Aorta (tissue), 5 donors: ENCODE measurements around the gene DLG1. TPM values are rescaled to one million over a fixed set of nuclear protein-coding genes. Genes with fewer than 3 reads are reported as not detected.
"Not testable (repeated sequence)": the region's sequence is repeated elsewhere in the genome, so short reads cannot be mapped to it uniquely, and the experiment has no call there.

Experiments used
- ATAC-seq: fragments of 200-7000 bp; cut with Tn5 transposase; one replicate; pipeline ENCODE4 v1.9.1; 2022; ENCODE audit warnings: moderate library complexity; ENCODE audit not compliant: low FRiP score
- DNase-seq, 2 donors: peaks; one replicate each; pipeline ENCODE4 v3.0.0-alpha.2; 2020
- H3K27ac ChIP-seq, 2 donors: one replicate each; pipeline ENCODE4 v1.5.1; 2013; ENCODE audit warnings: low read length in 2 of 2, mild to moderate bottlenecking in 2 of 2, moderate library complexity in 2 of 2, control low read depth in 1 of 2, inconsistent platforms in 1 of 2, low read depth in 1 of 2
- H3K27me3 ChIP-seq, 2 donors: one replicate each; pipeline ENCODE4 v1.6.1; 2013; ENCODE audit warnings: control low read depth in 1 of 2, low read length in 1 of 2, mild to moderate bottlenecking in 1 of 2, moderate library complexity in 1 of 2; ENCODE audit not compliant: insufficient read depth in 2 of 2, control insufficient read depth in 1 of 2
- H3K36me3 ChIP-seq, 2 donors: one replicate each; pipeline ENCODE4 v1.6.1; 2013; ENCODE audit warnings: control low read depth in 1 of 2, low read length in 1 of 2, mild to moderate bottlenecking in 1 of 2; ENCODE audit not compliant: insufficient read depth in 2 of 2, control insufficient read depth in 1 of 2
- H3K4me1 ChIP-seq, 2 donors: one replicate each; pipeline ENCODE4 v1.6.1; 2013; ENCODE audit warnings: low read length in 2 of 2, control low read depth in 1 of 2, mild to moderate bottlenecking in 1 of 2, moderate library complexity in 1 of 2; ENCODE audit not compliant: insufficient read depth in 2 of 2, control insufficient read depth in 1 of 2
- H3K4me3 ChIP-seq, 2 donors: one replicate each; pipeline ENCODE4 v1.5.1; 2013; ENCODE audit warnings: low read length in 2 of 2, control low read depth in 1 of 2, mild to moderate bottlenecking in 1 of 2
- H3K9me3 ChIP-seq: one replicate; pipeline ENCODE4 v1.6.1; 2013; ENCODE audit warnings: mild to moderate bottlenecking, low read length; ENCODE audit not compliant: control insufficient read depth
- WGBS, 2 donors: extraction: QIAGEN DNeasy Blood & Tissue Kit; methylation state at CpG; one replicate each; pipeline ENCODE4 v1.1.7; 2013; 5-methylcytosine and 5-hydroxymethylcytosine counted together
- intact Hi-C, 2 donors: fragments of 100-400 bp; cut with DNase I; formaldehyde crosslinking; loops; one replicate each; pipeline versions ENCODE4 v1.14.2 to v1.15.0; 2022
- polyA plus RNA-seq, 2 donors: library from polyadenylated mRNA; stranded (reverse); fragments of 200-250 nt; gene quantifications; one replicate each; pipeline ENCODE4 v1.2.3, GENCODE V29; 2013
- total RNA-seq, 2 donors: library from RNA; stranded (reverse); fragmentation: NEBNext Ultra II Directional; extraction: Animal tissue kit (Norgen Biotek cat#: 25700); gene quantifications; one replicate each; pipeline ENCODE4 v1.2.1, GENCODE V29; 2021
- donor health status: healthy with polysubstance abuse.
- donor health status: Bipolar disorder and iron deficiency.
- donor health status: DM: no; HTN: no; CAD: no.
- donor health status: DM: no; HTN: no; CAD: no.
- donor health status: DM: yes; HTN: yes; CAD: no.

The DLG1 gene
- total and polyA plus RNA-seq, 4 donors: 21.2 to 100 (median 51.9) TPM

DNA sequence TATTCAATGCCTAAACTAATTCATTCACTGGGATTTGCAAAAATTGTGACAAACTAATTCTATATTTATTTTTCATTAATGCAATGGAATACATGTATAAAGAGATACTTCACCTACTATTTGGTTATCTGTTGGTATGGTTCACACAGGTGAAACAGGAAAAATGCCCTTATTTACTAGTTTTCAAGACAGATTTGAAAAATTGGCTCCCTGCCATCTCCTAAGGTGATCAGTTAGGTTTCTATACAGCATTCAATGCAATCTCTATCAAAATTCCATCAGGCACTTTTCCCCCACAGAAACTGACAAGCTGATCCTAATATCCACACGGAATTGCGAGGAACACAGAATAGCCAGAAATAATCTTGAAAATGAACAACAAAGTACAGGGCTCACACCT lies 101.1 kb downstream of the DLG1 start:
- Histone ChIP-seq H3K4me3 (no peak overlapping the region), H3K9me3 (no peaks in the 10 kb centered on the region), H3K4me1 (no peaks in the 10 kb centered on the region), H3K36me3 (no peaks in the 10 kb centered on the region), H3K27ac (no peak overlapping the region), H3K27me3 (no peaks in the 10 kb centered on the region)
- intact Hi-C loops: no loop called here
- no peak for ATAC-seq
- no peak for DNase-seq
- 97 to 98% methylated on average over 2 of the region's 2 CpGs for WGBS, 2 donors

DNA sequence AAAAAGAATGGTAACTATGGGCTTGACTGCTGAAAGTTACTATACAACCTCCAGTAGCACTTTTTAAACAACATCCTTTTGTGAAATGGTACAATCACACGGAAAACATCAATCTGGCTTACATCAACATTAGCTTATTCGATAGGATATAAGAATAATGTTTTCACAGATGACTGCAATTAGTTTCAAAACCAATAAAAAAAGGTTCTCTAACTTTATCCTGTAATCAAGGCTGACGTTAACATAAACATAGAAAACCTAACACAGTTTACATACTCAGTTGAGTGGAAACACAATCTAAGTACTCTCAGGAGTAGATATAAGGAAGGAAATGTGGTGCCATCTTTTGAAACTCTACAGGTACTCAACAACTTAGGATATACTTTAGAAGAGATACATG lies 102.2 kb downstream of the DLG1 start:
- intact Hi-C loops: no loop called here
- ATAC-seq: no peak
- 78 to 80% methylated on average over 3 of the region's 3 CpGs for WGBS, 2 donors

DNA sequence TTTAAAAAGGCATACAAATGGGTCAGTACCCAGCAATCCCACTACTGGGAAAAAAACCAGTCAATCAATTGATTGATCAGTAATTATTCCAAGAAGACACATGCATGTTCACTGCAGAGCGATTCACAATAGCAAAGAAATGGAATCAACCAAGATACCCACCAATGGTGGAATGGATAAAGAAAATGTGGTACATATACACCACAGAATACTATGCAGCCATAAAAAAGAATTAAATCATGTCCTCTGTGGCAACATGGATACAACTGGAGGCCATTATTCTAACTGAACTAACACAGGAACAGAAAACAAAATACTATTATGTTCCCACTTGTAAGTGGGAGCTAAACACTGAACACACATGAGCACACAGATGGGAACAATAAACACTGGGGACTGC lies 103.1 kb downstream of the DLG1 start:
- DNase-seq: no peak

More for the DNA sequence above, 102.2 kb downstream of the DLG1 start:
- no peak overlapping the region for H3K4me3 ChIP-seq
- H3K27me3 ChIP-seq: no peaks in the 10 kb centered on the region
- no peaks in the 10 kb centered on the region for H3K9me3 ChIP-seq
- no peak for DNase-seq
- H3K4me1 ChIP-seq: no peaks in the 10 kb centered on the region
- no peak overlapping the region for H3K27ac ChIP-seq
- no peaks in the 10 kb centered on the region for H3K36me3 ChIP-seq

DNA sequence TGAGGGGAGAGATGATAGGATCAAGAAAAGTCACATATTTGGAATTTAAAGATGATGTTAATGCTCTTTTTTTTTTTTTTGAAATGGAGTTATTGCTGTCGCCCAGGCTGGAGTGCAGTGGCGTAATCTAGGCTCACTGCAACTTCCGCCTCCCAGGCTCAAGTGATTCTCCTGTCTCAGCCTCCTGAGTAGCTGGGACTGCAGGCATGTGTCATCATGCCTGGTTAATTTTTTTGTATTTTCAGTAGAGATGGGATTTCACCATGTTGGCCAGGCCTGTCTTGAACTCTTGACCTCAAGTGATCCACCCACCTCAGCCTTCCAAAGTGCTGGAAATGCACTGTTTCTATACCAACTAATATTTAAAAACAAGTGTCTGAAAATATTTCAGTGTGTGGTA lies 104.7 kb downstream of the DLG1 start:
- H3K27me3 ChIP-seq, H3K9me3 ChIP-seq, H3K36me3 ChIP-seq, H3K4me1 ChIP-seq, ATAC-seq, DNase-seq, intact Hi-C loops, H3K27ac ChIP-seq, H3K4me3 ChIP-seq: not testable (repeated sequence)
- 95 to 98% methylated on average over 3 of the region's 3 CpGs for WGBS, 2 donors

More for the DNA sequence above, 103.1 kb downstream of the DLG1 start:
- no peaks in the 10 kb centered on the region for H3K9me3 ChIP-seq
- no peak overlapping the region for H3K27ac ChIP-seq
- intact Hi-C loops: no loop called here
- H3K36me3 ChIP-seq: no peaks in the 10 kb centered on the region
- no peak for ATAC-seq
- 95 to 99% methylated on average over 1 of the region's 1 CpG for WGBS, 2 donors
- H3K27me3 ChIP-seq: no peaks in the 10 kb centered on the region
- H3K4me1 ChIP-seq: no peaks in the 10 kb centered on the region
- no peak overlapping the region for H3K4me3 ChIP-seq

DNA sequence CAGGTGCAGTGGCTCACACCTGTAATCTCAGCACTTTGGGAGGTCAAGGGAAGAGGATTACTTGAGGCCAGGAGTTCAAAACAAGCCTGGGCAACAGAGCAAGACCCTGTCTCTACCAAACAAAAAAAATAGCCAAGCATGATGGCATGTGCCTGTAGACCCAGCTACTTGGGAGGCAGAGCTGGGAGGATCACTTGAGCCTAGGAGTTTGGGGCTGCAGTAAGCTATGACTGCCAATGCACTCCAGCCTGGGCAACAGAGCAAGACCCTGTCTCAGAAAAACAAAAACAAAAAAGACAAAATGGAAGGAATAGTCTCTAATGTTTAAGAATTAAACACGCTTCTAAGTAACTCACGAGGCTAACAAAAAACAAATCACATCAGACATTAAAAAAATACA lies 106.5 kb downstream of the DLG1 start:
- H3K4me1 ChIP-seq: no peaks in the 10 kb centered on the region
- H3K4me3 ChIP-seq: no peak overlapping the region
- no peak overlapping the region for H3K27ac ChIP-seq
- DNase-seq (no peak), ATAC-seq (no peak)
- intact Hi-C loops: no loop called here
- no peaks in the 10 kb centered on the region for H3K36me3 ChIP-seq
- WGBS, 2 donors: 89 to 90% methylated on average over 2 of the region's 2 CpGs
- no peaks in the 10 kb centered on the region for H3K9me3 ChIP-seq
- H3K27me3 ChIP-seq: no peaks in the 10 kb centered on the region

DNA sequence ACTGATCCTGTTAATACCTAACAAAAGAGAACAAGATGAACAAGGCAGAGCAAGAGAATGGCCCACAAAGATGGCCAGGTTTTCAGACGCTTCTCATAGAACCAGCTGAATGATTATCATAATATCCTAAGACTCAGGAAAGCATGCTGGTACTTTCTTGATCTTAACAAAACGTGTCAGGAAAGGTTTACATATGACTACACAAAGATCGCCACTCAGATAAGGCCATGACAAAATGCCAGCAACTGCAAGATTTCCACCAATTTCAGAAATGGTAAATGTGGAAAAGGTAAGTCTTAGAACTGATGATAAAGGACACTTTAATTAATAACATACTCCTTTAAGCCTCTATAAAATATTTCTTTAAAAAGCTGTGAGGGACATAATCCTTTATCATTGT lies 108.8 kb downstream of the DLG1 start:
- H3K4me1 ChIP-seq: no peaks in the 10 kb centered on the region
- no peaks in the 10 kb centered on the region for H3K36me3 ChIP-seq
- no peak for ATAC-seq
- no peak for DNase-seq
- intact Hi-C loops: loop anchor here in 1 of 2 donors (10.0 kb wide), 1 partner anchor 185 kb away; no protein-coding TSS in a partner anchor
- no peaks in the 10 kb centered on the region for H3K27me3 ChIP-seq
- no peak overlapping the region for H3K4me3 ChIP-seq
- H3K9me3 ChIP-seq: no peaks in the 10 kb centered on the region
- WGBS, 2 donors: 44 to 45% methylated on average over 3 of the region's 3 CpGs
- no peak overlapping the region for H3K27ac ChIP-seq

DNA sequence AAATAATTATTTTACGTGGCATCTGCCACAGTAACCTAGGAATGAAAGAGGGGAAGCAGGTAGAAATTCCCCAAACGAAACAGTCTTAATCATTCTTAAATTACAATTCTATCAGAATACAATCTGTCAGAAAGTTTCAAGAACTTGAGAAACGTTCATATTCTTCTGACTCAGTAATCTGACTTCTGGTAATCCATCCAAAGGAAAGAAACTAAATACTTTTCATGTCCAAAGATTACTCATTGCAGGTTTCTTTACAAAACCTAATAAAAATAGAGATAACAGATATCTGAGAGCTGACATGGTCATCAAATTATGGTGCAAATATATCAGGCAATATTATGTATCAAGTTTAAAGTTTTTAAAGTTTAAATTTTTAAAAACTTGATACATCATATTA lies 109.4 kb downstream of the DLG1 start:
- Histone ChIP-seq H3K27me3 (no peaks in the 10 kb centered on the region), H3K4me3 (no peak overlapping the region), H3K4me1 (no peaks in the 10 kb centered on the region), H3K36me3 (no peaks in the 10 kb centered on the region), H3K9me3 (no peaks in the 10 kb centered on the region), H3K27ac (no peak overlapping the region)
- ATAC-seq: no peak
- 57 to 63% methylated on average over 3 of the region's 3 CpGs for WGBS, 2 donors
- intact Hi-C loops: loop anchor here in 1 of 2 donors (10.0 kb wide), 1 partner anchor 184 kb away; no protein-coding TSS in a partner anchor
- no peak for DNase-seq

DNA sequence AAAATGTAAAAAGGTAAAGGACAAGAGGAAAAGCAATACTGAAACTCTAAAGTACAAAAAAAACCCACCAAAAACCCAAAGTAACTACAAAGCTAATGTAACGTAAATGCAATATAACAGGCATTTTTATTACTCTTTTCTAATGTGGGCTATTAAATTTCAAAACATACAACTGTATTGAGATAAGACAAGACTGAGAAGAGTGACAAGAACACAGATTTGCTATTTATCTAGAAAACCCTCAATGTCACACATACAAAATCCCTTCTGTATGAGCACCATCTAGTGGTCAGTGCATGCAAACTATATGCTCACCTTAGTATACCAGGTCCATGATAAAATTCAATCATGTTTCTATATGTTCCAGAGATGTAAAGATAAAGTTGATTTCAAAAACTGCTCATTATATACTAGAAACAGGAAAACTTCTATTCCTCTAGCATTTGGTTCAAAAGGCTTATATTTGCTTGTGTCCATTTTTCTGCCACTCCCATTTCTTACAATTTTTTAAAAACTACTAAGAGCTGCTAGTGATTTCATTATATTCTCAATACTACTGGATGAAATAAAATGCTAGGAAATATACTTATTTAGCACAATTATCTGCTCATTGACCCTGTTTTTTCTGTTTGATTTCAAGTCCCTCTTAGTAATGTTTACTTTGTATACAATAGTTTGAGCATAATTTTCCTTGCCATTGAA lies 111.4 kb downstream of the DLG1 start:
- H3K9me3 ChIP-seq: no peaks in the 10 kb centered on the region
- ATAC-seq: no peak
- 62 to 66% methylated on average over 1 of the region's 1 CpG for WGBS, 2 donors
- H3K36me3 ChIP-seq: no peaks in the 10 kb centered on the region
- H3K27ac ChIP-seq: no peak overlapping the region
- H3K27me3 ChIP-seq: no peaks in the 10 kb centered on the region
- no peak for DNase-seq
- no peaks in the 10 kb centered on the region for H3K4me1 ChIP-seq
- H3K4me3 ChIP-seq: no peak overlapping the region
- intact Hi-C loops: loop anchor here (2.0 to 10.0 kb wide), 2 partner anchors 182 to 184 kb away; no protein-coding TSS in a partner anchor

DNA sequence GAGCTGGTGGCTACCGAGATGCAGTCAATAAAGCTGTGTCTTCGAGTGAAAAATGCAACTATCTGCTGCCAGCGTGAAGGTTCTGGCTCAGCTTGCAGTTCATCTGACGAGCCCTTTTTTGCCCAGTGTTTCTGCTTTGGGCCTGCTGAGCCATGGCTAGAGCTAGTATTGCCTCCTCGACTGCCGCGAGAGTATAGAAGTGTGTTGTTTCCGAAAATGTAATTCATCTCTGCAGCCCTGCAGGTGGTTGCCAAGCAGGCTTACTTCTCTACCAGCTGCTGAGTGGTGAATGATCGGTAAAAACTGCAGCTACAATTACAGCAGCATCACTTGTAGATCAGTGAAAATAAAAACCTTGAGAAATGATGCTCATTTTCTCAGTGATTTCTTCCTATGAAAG lies 114.8 kb downstream of the DLG1 start:
- intact Hi-C loops: loop anchor here in 1 of 2 donors (10.0 kb wide), 1 partner anchor 179 kb away; no protein-coding TSS in a partner anchor
- ATAC-seq (no peak), DNase-seq (no peak)
- no peak overlapping the region for H3K27ac ChIP-seq
- H3K4me1 ChIP-seq: no peaks in the 10 kb centered on the region
- H3K27me3 ChIP-seq: no peaks in the 10 kb centered on the region
- H3K36me3 ChIP-seq: no peaks in the 10 kb centered on the region
- no peak overlapping the region for H3K4me3 ChIP-seq
- H3K9me3 ChIP-seq: no peaks in the 10 kb centered on the region
- 78 to 85% methylated on average over 9 of the region's 9 CpGs for WGBS, 2 donors
